Measurements from ENCODE around the gene DELE1.
A peak's percentile ranks its signal among the peaks of the same experiment; 100 is the strongest.

The DELE1 gene

DNA sequence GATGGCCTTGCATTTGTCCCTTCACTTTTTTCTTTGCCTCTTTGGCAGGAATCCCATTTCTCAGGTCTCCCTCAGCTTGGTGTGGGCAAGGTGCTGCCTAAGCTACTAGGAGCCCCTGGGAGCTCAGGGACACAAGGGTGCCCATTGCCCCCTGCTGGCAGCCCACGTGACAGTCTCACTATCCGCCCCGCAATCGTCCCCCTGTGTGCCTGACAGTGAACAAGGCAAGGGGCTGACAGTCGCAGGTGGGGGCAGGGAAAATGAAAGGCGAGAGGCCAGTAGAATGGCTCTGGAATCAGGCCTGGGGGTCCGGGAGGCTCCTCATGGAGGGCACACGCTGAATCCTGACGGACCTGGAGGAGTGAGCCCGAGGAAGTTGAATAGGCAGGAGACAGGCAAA, 36.3 kb downstream of the DELE1 start:
- no peak for DNase-seq

DNA sequence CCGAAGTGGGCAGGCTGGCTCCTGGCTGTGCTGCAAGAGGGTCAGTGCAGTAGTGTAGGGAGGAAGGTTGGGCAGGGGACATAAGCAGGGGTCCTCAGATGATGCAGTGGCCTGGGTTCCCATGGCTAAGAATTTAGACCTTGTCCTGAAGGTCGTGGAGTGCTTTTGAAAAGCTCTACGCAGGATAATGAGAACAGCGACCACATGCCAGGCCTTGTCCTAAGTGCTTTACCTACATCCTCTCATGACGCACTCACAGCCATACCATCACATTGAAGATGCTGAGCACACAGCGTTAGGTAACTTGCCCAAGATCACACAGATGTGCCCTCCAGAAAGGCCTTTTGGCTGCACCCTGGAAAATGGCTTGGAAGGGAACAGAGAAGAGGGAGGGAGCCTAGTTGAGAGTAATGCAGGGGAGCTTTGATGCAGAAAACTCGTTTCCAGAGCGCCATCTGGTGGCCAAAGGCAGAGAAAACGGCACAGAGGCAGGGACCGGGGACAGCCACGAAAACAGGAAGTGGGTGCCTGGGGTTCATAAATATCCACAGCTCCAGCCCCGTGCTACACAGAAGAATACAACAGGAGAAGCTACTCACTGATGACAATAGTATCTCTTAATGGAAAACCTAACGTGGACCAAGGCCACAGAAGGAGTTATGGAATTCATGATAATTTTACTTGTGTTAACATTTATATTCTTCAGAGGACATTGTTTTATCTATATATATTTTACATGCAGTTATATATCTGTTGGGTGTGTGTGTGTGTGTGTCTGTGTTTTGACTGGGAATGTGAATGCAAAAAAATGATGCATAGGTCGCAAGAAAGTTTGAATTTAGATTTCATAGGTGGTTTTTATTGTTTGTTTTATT, 37.0 kb downstream of the DELE1 start:
- DNase-seq: peak; percentile 68

DNA sequence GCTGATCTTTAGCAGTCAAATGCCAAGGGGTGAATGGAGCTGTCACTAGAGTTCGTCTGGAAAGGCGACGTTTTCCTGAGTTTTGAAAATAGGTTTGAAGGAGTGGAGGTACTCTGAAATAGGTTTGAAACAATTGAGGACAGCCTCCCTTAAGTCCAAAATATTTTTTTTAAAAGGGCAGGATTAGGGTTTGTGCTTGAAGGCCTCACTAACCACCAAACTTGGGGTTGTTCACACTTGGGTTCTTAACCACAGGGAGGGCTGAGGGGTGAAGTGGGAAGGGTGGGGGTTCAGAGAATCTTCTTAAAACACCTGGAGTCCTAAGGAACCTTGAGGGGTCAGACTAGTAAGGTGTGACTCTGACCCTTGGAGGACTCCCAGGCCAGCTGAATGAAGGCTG, 37.8 kb downstream of the DELE1 start:
- no peak for DNase-seq

DNA sequence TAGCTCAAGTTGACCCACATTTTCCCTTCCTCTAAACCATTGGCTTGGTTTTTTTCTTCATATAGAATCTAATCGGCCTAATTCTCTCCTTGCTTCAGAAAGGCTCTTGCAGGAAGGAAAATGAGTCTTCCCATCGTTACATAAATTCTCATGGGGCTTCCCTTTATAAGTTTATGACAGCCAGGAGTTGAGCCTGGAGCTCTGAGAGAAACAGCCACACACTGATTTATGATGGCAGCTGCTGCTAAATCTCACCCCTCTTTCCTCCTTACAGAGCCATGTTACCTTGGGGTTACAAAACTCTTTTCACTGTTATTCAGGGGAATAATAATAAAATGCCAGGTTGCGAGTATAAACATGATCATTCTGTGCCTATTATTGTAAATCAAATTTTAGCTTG, 40.0 kb downstream of the DELE1 start:
- no peak for DNase-seq

DNA sequence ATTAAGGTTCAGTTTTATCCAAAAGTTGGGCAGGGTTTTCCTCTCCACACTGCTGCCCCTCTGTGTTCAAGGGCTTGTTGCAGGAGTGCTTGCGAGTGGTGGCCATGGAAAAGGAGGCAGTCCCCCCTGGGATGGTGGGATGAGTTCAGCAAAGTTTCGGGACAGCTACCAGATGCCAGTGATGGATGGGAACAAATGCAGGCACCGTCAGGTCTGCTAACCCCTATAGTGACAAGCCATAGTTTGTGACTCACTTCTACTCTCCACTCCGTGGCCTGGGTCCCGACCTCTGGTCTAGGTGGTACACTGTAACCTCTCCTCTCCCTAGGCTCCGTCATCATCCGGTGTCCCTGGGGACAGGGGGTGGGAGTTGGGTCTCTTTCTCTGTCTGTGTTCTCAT, 41.4 kb downstream of the DELE1 start:
- no peak for DNase-seq

DNA sequence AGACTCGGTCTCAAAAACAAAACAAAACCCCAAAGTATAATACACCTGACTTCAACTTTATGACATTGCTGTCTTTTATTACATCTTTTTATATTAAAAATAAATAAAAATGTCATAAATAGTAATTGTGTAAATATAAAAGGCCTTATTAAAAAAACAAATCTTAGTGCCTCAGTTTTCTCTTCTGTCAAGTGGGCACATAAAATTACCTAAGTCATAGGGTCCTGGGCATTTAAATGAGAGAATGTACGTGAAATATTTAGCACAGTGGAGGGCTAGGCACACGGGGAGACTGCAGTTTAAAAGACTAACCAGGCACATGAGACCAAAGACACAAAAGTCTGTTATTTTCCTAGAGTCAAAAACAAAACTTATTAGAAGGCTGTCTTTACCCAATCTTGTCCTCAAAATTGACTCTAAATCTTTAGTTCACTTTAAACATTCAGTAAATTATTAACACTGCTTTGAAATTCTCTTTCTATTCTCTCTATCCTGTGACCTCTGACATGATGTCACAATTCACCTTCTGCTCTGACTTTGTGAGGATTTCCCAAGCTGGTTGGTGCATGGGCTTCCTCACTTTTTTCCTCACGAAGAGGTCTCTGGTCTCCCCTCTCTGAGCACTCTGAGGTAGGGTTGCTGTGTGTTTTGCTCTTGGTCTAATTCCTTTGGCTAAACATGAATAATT, 42.7 kb downstream of the DELE1 start:
- DNase-seq: no peak

DNA sequence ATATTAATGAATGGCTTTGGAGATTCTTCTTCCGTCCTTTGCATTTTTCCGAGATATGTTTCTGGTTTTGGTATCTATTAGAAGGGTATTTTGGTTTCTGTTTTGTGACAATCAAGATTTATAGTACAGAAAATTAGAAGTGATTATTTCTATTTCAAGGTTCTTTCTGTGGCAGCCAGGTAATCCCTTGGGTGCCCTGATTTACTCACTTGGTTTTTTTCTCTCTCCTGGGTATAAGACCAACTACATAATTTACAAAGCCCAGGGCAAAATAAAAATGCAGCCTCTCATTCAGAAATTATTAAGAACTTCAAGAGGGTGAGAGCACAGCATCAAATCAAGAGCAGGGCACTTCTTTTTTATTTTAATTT, 43.3 kb downstream of the DELE1 start:
- DNase-seq: no peak

DNA sequence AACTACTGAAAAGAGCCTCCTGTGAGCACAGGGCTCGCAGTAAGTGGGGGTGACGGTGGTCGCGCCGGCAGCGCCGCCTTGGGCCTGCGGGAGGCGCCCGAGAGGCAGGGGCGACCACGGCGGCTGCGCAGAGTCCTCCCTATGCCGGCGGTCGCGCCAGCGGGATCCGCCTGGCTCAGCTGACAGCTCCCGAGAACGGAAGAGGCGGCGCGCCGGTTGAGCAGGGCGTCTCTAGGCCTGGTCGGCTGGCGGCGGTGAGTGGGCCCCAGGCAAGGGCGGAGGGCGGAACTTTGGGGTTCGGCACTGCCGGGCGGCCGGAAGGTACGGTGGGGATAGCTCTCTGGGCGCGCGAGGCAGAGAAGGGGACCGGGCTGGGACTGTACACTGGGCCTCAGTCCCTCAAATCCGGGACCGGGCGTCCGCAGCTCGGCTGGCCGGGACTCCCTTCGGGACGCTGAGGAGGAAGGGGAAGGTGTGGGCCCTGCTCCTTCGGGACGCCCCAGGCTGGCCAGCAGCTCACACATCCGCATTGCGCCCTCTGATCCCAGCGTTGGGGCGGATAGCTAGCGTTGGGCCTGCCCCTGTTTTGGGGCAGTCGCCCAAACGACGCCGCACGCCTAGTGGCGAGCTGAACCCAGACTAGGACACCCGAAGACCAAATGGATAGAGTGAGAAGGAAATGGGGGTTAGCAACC, 45.4 kb downstream of the DELE1 start, which contains the start of gene RNF14:
RNF14 (plus strand) TSS at position 192 of the 695 bp plus-strand sequence. CDS start 4,484 bp downstream, outside the sequence.
- DNase-seq: peak; percentile 91

DNA sequence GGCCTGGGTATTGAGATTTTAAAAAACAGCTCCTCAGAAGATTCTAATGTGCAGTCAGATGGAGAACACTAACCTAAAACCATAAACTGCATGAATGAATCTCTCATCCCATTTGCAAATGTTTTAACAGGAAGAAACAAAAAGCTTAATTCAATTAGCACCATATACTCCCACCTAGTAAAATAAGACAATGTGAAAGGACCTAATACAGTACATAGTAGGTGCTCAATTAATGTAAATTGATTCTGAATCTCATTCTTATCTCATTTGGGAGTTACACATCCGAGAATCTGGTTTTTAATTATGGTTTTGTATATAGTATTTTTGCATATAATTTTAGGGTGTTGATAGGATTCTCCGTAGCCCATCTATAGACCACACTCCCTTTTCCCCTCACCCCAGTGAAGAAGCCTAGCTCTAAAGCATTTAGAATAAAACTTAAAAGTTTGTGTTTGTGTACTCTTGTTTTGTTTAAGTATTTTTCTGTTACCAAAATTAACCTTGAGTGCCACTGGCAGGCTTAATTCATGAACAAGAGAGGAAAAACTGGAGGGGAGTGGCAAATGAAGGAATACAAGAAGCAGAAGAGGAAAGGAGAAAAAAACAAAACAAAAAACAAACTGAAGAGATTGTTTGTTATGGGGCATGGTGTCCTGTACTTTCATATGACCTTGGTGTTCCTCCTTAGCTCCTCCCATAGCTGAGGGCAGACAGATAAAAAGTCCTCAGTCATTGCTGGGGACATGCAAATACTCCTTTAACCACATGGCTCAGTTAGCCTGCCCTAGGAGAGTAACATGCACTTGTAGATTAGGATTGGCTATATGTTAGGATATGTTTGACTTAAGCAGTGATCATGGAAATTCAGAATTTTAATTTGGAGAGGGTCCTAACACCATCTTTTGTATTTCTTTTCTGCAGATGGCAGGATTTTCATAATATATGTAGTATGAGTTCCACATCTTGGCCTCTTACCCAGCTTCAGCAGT, 46.4 kb downstream of the DELE1 start:
- DNase-seq: no peak

DNA sequence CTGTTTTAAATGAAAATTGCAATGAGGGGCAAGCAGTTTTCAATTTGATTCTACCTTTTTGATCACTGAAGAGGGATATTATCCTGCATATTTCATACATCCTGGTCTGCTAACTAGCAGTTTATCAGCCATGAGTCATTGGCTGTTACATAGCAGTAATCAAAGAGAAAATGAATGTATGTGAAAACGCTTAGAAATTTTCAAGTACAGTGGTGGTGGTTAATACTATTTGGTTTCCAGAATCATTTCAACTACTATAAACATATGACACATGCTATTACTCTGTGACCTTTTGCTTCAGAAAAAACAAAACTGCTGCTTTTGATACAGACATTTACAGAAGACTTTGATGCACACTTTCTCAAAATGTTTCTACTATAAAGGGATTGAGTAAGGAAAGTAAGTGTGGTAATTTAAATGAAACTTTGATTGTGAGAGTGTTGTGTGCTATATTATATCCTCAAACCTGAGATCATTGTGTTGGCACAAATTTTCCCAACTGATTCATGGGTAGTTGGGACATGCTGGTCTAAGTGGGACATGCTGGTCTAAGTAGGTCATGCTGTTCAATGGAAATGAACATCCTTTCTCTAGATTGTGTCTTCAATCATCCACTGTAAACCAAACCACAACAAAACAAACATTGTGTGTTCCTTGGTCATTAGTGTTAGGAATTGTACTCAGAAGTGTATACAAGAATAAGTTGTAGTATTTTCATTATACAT, 50.4 kb downstream of the DELE1 start:
- no peak for DNase-seq

DNA sequence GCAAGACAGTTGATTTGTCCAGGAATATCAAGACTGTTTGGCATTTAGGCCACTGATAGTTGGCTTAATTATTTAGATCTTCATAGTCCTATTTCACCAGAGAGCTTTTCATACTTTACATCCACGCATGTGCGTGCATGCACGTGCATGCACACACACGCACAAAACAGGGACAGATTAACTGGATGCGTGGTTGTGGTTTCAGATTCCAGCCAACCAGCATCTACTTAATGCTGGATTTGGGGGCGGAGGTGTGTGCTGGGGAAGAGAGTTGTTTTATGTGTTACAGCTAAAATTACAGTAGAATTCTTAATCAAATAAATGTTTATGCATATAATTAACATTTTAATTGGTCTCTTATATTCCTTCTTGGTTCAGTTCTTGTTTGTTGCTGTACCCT, 52.5 kb downstream of the DELE1 start:
- no peak for DNase-seq

DNA sequence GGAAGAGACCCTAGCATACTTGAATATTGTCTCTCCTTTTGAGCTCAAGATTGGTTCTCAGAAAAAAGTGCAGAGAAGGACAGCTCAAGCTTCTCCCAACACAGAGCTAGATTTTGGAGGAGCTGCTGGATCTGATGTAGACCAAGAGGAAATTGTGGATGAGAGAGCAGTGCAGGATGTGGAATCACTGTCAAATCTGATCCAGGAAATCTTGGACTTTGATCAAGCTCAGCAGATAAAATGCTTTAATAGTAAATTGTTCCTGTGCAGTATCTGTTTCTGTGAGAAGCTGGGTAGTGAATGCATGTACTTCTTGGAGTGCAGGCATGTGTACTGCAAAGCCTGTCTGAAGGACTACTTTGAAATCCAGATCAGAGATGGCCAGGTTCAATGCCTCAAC, 54.7 kb downstream of the DELE1 start:
- DNase-seq: no peak

DNA sequence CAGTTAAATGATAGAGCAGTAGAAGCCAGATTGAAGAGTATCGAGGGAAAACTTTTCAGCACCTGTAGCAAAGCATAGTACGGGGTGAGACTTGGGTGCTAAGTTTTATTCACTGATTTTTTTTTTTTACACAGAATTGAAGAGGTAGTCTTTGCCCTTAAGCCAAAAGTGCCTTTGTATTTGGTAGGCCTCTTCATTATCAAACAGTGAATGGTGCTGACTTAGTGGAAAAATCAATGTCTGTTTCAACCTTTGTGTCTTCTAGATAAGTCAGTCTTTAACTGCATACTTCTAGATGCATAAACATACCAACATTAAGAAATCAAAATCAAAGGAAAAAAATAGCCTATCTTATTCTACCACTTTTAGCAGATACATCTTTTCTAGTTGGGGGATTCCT, 59.0 kb downstream of the DELE1 start:
- DNase-seq: no peak

DNA sequence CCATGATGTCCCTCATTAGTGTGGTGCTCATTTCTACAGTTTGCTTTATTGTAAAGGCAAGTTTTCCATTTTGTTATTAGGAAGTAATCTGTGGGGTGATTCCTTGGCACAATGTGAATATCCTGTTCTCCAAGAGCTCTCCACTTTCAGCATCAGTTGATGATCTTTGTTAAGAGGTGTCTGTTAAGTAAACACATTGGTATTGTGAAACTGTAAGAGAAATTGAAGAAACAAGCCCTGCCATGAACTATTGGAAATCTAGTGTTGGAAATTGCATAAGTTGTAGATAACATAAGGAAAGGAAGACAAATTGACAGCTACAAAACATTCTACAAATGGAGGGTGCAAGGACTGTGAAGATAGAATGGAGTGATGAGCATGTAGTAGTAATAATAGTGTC, 62.4 kb downstream of the DELE1 start:
- DNase-seq: no peak

DNA sequence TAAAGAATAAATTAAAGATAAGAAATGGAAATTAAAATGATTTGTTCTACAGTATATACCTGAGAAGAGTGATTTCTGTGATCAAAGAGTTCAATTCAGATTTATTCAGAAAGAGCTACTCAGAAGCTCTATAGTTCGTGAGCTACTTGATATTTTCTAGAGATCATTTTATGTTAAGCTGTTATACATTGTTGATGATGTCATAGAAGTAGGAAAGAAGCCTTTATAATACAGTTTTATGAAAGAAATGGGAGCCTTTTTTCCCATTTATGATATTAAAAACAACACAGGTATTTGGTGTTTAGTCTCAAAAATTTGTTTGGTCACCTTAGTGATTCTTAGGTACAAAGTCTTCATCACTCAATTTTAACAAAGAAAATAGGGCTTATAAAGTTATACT, 66.0 kb downstream of the DELE1 start:
- DNase-seq: no peak
